BLaER1 treated with 17β-estradiol and CSF1 and Interleukin-3, amounts not matched to agents 10 nM and 100 nM (cell line): Measurements from ENCODE around the gene SH3D21.

Experiments
- H3K27ac ChIP-seq, 11 experiments: shearing (Covaris generic); formaldehyde crosslinking; 2 replicates each; pipeline ENCODE4 v1.8.1; 2022
- H3K27me3 ChIP-seq, 11 experiments: shearing (Covaris generic); formaldehyde crosslinking; 2 replicates each; pipeline ENCODE4 v1.8.1; 2022
- H3K36me3 ChIP-seq, 11 experiments: shearing (Covaris generic); formaldehyde crosslinking; 2 replicates each; pipeline ENCODE4 v1.8.1; 2022
- H3K4me1 ChIP-seq, 10 experiments: shearing (Covaris generic); formaldehyde crosslinking; 2 replicates each; pipeline ENCODE4 v1.8.1; 2022
- H3K4me2 ChIP-seq, 11 experiments: shearing (Covaris generic); formaldehyde crosslinking; 2 replicates each; pipeline ENCODE4 v1.8.1; 2022
- H3K4me3 ChIP-seq, 10 experiments: shearing (Covaris generic); formaldehyde crosslinking; 2 replicates each; pipeline ENCODE4 v1.8.1; 2022
- H3K9ac ChIP-seq, 11 experiments: shearing (Covaris generic); formaldehyde crosslinking; 2 replicates each; pipeline ENCODE4 v1.8.1; 2022
- H3K9me3 ChIP-seq, 11 experiments: shearing (Covaris generic); formaldehyde crosslinking; replicated peaks in 1 of 11; 2 replicates each; pipeline ENCODE4 v1.8.1; 2022
- H4K20me1 ChIP-seq, 11 experiments: shearing (Covaris generic); formaldehyde crosslinking; 2 replicates each; pipeline ENCODE4 v1.8.1; 2022
- Cebpa-rat ChIP-seq, 11 experiments: shearing (Covaris generic); IDR thresholded peaks; 2 replicates each; pipeline ENCODE4 v1.8.1; 2022

The SH3D21 gene

DNA sequence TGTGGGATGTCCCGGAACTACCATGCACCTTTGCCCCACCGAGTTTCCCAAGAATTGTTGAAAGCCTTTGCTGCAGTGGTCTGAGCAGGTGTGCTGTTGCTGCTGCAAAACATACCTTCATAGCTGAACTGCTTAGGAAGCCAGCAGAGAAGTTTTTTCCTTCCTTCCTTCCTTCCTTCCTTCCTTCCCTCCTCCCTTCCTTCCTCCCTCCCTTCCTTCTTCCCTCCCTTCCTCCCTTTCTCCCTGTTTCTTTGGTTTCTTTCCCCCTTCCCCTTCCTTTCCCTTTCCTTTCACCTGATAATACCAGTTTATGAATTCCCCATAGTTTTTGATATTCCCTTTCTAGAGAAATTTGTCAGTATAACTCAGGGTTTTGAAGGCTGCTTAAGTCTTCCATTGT is 10.8 kb upstream of the SH3D21 start:
- TF ChIP-seq Cebpa-rat (IDR thresholded peaks at IDR 0.05), result no peak
- Histone ChIP-seq H3K36me3 (peaks cover 97 to 100% (median 100%) of the 10 kb centered on the region in 11 experiments), H3K4me1 (peaks cover 0 to 23% (median 19%) of the 10 kb centered on the region in 10 experiments; a peak in 15 of 20 replicates), H3K4me3 (no peak overlapping the region), H3K9ac (no peak overlapping the region), H3K4me2 (no peak overlapping the region; a peak in 1 of 22 replicates), H3K27me3 (no peaks in the 10 kb centered on the region), H3K9me3 (no peaks in the 10 kb centered on the region), H3K27ac (no peak overlapping the region), H4K20me1 (peaks cover 0 to 82% (median 53%) of the 10 kb centered on the region in 11 experiments; a peak in 18 of 22 replicates)

DNA sequence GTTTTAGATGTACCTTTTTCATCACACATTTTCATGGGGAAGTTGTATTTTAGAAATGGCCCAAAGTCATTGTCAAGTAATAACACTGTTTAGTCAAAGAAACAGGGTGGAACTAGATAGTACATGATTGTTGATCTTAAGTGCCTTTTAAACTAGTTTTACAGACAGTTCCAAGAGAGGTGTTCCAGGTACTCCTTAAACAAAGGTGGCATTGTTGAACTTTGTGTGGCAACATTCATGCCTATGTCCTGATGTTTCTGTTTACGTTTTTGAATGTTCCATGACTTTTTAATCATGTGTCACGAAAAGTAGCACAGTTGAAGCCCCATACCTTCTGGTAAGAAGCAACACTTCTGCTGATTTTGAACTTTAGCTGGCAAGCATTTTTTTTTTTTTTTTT is 9.1 kb upstream of the SH3D21 start:
- Histone ChIP-seq H3K27ac (no peak overlapping the region), H3K27me3 (no peaks in the 10 kb centered on the region), H4K20me1 (peaks cover 4 to 82% (median 55%) of the 10 kb centered on the region in 11 experiments; a peak in 19 of 22 replicates), H3K4me2 (no peak overlapping the region), H3K4me3 (no peak overlapping the region), H3K36me3 (peaks cover 97 to 100% (median 100%) of the 10 kb centered on the region in 11 experiments), H3K4me1 (peaks cover 0 to 39% (median 21%) of the 10 kb centered on the region in 10 experiments; a peak in 15 of 20 replicates), H3K9me3 (no peaks in the 10 kb centered on the region), H3K9ac (no peak overlapping the region)
- TF ChIP-seq Cebpa-rat (IDR thresholded peaks at IDR 0.05), result no peak

GRCh38 chr1:36298640-36299039 is 7.5 kb upstream of the SH3D21 start:
- Histone ChIP-seq H3K27ac (peak overlapping the region in 1 of 11 experiments; percentile 70; a peak in 1 of 22 replicates), H3K9ac (no peak overlapping the region), H3K36me3 (peaks cover 97 to 100% (median 100%) of the 10 kb centered on the region in 11 experiments), H3K27me3 (no peaks in the 10 kb centered on the region), H3K4me3 (no peak overlapping the region), H3K9me3 (no peaks in the 10 kb centered on the region), H3K4me1 (peaks cover under 1 to 54% (median 22%) of the 10 kb centered on the region in 10 experiments; a peak in 16 of 20 replicates), H3K4me2 (peak overlapping the region in 3 of 11 experiments; percentile 5 to 48 (median 13); a peak in 2 of 22 replicates), H4K20me1 (peaks cover 4 to 82% (median 65%) of the 10 kb centered on the region in 11 experiments; a peak in 20 of 22 replicates)
- TF ChIP-seq Cebpa-rat (IDR thresholded peaks at IDR 0.05), result 0 out of 22 replicates have a peak, but pooled peaks of 1 of the 11 experiments have one; percentile 17

- Histone ChIP-seq H3K9ac (peak overlapping the region in 3 of 11 experiments; percentile 1 to 42 (median 31); a peak in 3 of 22 replicates), H3K27ac (peak overlapping the region; percentile 42 to 70 (median 56); a peak in 19 of 22 replicates), H3K9me3 (no peaks in the 10 kb centered on the region), H3K4me2 (peak overlapping the region in 4 of 11 experiments; percentile 30 to 58 (median 48); a peak in 7 of 22 replicates), H3K36me3 (peaks cover 84 to 100% (median 92%) of the 10 kb centered on the region in 11 experiments), H3K27me3 (no peaks in the 10 kb centered on the region), H3K4me3 (no peak overlapping the region), H3K4me1 (peaks cover 0 to 73% (median 33%) of the 10 kb centered on the region in 10 experiments; a peak in 15 of 20 replicates), H4K20me1 (peaks cover 4 to 88% (median 70%) of the 10 kb centered on the region in 11 experiments; a peak in 21 of 22 replicates)
- TF ChIP-seq Cebpa-rat (IDR thresholded peaks at IDR 0.05), result no peak
These were observed 5.6 kb upstream of the SH3D21 start for GRCh38 chr1:36300526-36300925.

GRCh38 chr1:36301220-36301619 is 4.9 kb upstream of the SH3D21 start:
- Histone ChIP-seq H3K27ac (peak overlapping the region in 9 of 11 experiments; percentile 10 to 70 (median 58); a peak in 12 of 22 replicates), H3K27me3 (no peaks in the 10 kb centered on the region)

GRCh38 chr1:36303244-36303643 is 2.9 kb upstream of the SH3D21 start:
- peak overlapping the region in 5 of 11 experiments; percentile 18 to 100 (median 95); a peak in 6 of 22 replicates for H3K4me2 ChIP-seq
- H3K36me3 ChIP-seq, result peaks cover 57 to 78% (median 65%) of the 10 kb centered on the region in 11 experiments

More at GRCh38 chr1:36301220-36301619, 4.9 kb upstream of the SH3D21 start:
- H3K9ac ChIP-seq, result peak overlapping the region in 2 of 11 experiments; percentile 1 to 6; a peak in 1 of 22 replicates
- H4K20me1 ChIP-seq, result peaks cover 4 to 88% (median 70%) of the 10 kb centered on the region in 11 experiments; a peak in 21 of 22 replicates
- TF ChIP-seq Cebpa-rat (IDR thresholded peaks at IDR 0.05), result no peak
- peaks cover 77 to 98% (median 85%) of the 10 kb centered on the region in 11 experiments for H3K36me3 ChIP-seq
- no peak overlapping the region for H3K4me3 ChIP-seq
- H3K9me3 ChIP-seq, result no peaks in the 10 kb centered on the region
- H3K4me2 ChIP-seq, result peak overlapping the region in 3 of 11 experiments; percentile 48 to 58 (median 49); a peak in 3 of 22 replicates
- H3K4me1 ChIP-seq, result peaks cover 4 to 80% (median 40%) of the 10 kb centered on the region in 10 experiments; a peak in 19 of 20 replicates

GRCh38 chr1:36303650-36304360 is 2.4 kb upstream of the SH3D21 start:
- Histone ChIP-seq H3K27me3 (no peaks in the 10 kb centered on the region), H3K9ac (peak overlapping the region in 2 of 11 experiments; percentile 4 to 30; a peak in 1 of 22 replicates), H3K36me3 (peaks cover 53 to 72% (median 59%) of the 10 kb centered on the region in 11 experiments), H3K27ac (peak overlapping the region in 3 of 11 experiments; percentile 23 to 38 (median 33); a peak in 3 of 22 replicates), H3K4me3 (no peak overlapping the region), H3K4me2 (peak overlapping the region in 5 of 11 experiments; percentile 18 to 100 (median 95); a peak in 9 of 22 replicates), H3K4me1 (peaks cover 24 to 91% (median 52%) of the 10 kb centered on the region in 10 experiments), H4K20me1 (peaks cover 4 to 84% (median 62%) of the 10 kb centered on the region in 11 experiments; a peak in 21 of 22 replicates), H3K9me3 (no peaks in the 10 kb centered on the region)
- TF ChIP-seq Cebpa-rat (IDR thresholded peaks at IDR 0.05), result no peak

More at GRCh38 chr1:36303244-36303643, 2.9 kb upstream of the SH3D21 start:
- no peak overlapping the region for H3K27ac ChIP-seq
- peaks cover 20 to 93% (median 55%) of the 10 kb centered on the region in 10 experiments for H3K4me1 ChIP-seq
- peak overlapping the region in 2 of 11 experiments; percentile 30 to 36; a peak in 1 of 22 replicates for H3K9ac ChIP-seq
- no peak for TF ChIP-seq Cebpa-rat (IDR thresholded peaks at IDR 0.05)
- H3K27me3 ChIP-seq, result no peaks in the 10 kb centered on the region
- no peaks in the 10 kb centered on the region for H3K9me3 ChIP-seq
- H4K20me1 ChIP-seq, result peaks cover 4 to 90% (median 68%) of the 10 kb centered on the region in 11 experiments; a peak in 21 of 22 replicates
- no peak overlapping the region for H3K4me3 ChIP-seq

DNA sequence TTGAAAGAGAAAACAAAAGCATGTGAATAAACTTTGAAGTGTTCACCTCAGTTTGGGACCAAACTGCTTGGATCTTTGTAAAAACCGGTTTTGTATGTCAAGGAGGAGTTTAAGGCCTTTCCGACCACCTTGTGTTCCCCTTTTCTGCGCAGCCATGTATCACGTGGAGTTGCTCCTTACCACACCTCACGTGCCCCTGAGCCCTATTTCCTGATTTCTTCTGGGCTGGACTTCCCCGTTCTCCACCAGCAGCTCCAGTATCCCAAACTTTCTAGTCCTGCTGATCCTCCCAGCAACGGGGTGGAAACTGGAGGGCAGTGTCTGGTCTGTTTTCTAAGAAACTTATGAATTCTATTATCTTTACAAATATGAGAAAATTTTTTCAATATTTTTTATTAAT is 1.6 kb upstream of the SH3D21 start:
- Histone ChIP-seq H3K9ac (peak overlapping the region in 4 of 11 experiments; percentile 17 to 36 (median 22); a peak in 3 of 22 replicates), H4K20me1 (peaks cover 4 to 77% (median 56%) of the 10 kb centered on the region in 11 experiments; a peak in 21 of 22 replicates), H3K4me3 (no peak overlapping the region), H3K27ac (peak overlapping the region in 3 of 11 experiments; percentile 24 to 38 (median 33); a peak in 2 of 22 replicates), H3K9me3 (no peaks in the 10 kb centered on the region), H3K36me3 (peaks cover 46 to 65% (median 57%) of the 10 kb centered on the region in 11 experiments), H3K27me3 (no peaks in the 10 kb centered on the region), H3K4me1 (peaks cover 24 to 83% (median 48%) of the 10 kb centered on the region in 10 experiments), H3K4me2 (peak overlapping the region in 5 of 11 experiments; percentile 8 to 100 (median 95); a peak in 9 of 22 replicates)
- TF ChIP-seq Cebpa-rat (IDR thresholded peaks at IDR 0.05), result no peak
